Stimulated activated CD4-positive, alpha-beta T cell treated with anti-CD3 and anti-CD28 coated beads, TNF-alpha, amount 100 ng/mL, for 48 hours (primary cell): Measurements from ENCODE around the gene CAMK1D.
"Not testable (repeated sequence)": the region's sequence is repeated elsewhere in the genome, so short reads cannot be mapped to it uniquely, and the experiment has no call there.

Source experiments
- DNase-seq, 3 donors: peaks; one replicate each; pipeline ENCODE4 v3.0.0-alpha.2; 2020; ENCODE audit warnings: low read depth in 3 of 3

CAMK1D gene

GRCh38 chr10:12340937-12341336 lies 8.4 kb upstream of the CAMK1D start:
- no peak for DNase-seq

GRCh38 chr10:12341526-12341925 lies 7.8 kb upstream of the CAMK1D start:
- no peak for DNase-seq

- no peak for DNase-seq
Measured at GRCh38 chr10:12344375-12345110, 4.8 kb upstream of the CAMK1D start.

GRCh38 chr10:12346707-12347106 lies 2.6 kb upstream of the CAMK1D start:
- no peak for DNase-seq

- DNase-seq, result no peak
Measured at GRCh38 chr10:12348294-12348869, 965 bp upstream of the CAMK1D start.

- no peak for DNase-seq
Measured at GRCh38 chr10:12349629-12350166, 351 bp downstream of the CAMK1D start.

- DNase-seq, result peak in 1 of 3 donors; percentile 26
Measured at GRCh38 chr10:12350167-12350872, 973 bp downstream of the CAMK1D start.

- no peak for DNase-seq
Measured at GRCh38 chr10:12350925-12351324, 1.6 kb downstream of the CAMK1D start.

- DNase-seq, result no peak
Measured at GRCh38 chr10:12351447-12351846, 2.1 kb downstream of the CAMK1D start.

GRCh38 chr10:12351889-12352288 lies 2.5 kb downstream of the CAMK1D start:
- no peak for DNase-seq

GRCh38 chr10:12353399-12354242 lies 4.3 kb downstream of the CAMK1D start:
- no peak for DNase-seq

- not testable (repeated sequence) for DNase-seq
Measured at GRCh38 chr10:12354696-12355095, 5.3 kb downstream of the CAMK1D start.

GRCh38 chr10:12355384-12355783 lies 6.0 kb downstream of the CAMK1D start:
- DNase-seq, result no peak

GRCh38 chr10:12357525-12358151 lies 8.3 kb downstream of the CAMK1D start:
- DNase-seq, result no peak

GRCh38 chr10:12358863-12359564 lies 9.7 kb downstream of the CAMK1D start:
- no peak for DNase-seq

GRCh38 chr10:12360461-12360860 lies 11.1 kb downstream of the CAMK1D start:
- no peak for DNase-seq

GRCh38 chr10:12361115-12361514 lies 11.8 kb downstream of the CAMK1D start:
- not testable (repeated sequence) for DNase-seq

GRCh38 chr10:12364559-12364958 lies 15.2 kb downstream of the CAMK1D start:
- no peak for DNase-seq

- no peak for DNase-seq
Measured at GRCh38 chr10:12367272-12367671, 17.9 kb downstream of the CAMK1D start.

GRCh38 chr10:12369982-12370381 lies 20.6 kb downstream of the CAMK1D start:
- no peak for DNase-seq

GRCh38 chr10:12372846-12373245 lies 23.5 kb downstream of the CAMK1D start:
- DNase-seq, result no peak
